Keratinocyte (primary cell): Measurements from ENCODE around the gene WTAP.

Source experiments
- EZH2 ChIP-seq: IDR thresholded peaks from one replicate; pipeline ENCODE4 v1.6.1; 2012; ENCODE audit warnings: inconsistent platforms, mild to moderate bottlenecking, low read length, moderate library complexity
- TF ChIP-seq, protein P1 (sequence below), 3 experiments: IDR thresholded peaks in 1 of 3; conservative IDR thresholded peaks in 1 of 3; optimal IDR thresholded peaks in 1 of 3; 2 replicates in 2 of 3; 3 replicates in 1 of 3; pipeline versions ENCODE3 to v1.5.1; 2011; ENCODE audit warnings: low read length in 3 of 3, mild to moderate bottlenecking in 3 of 3, moderate library complexity in 2 of 3, control low read depth in 1 of 3, inconsistent platforms in 1 of 3; ENCODE audit not compliant: insufficient read depth in 2 of 3; ENCODE audit errors: extremely low read depth in 1 of 3

DNA sequence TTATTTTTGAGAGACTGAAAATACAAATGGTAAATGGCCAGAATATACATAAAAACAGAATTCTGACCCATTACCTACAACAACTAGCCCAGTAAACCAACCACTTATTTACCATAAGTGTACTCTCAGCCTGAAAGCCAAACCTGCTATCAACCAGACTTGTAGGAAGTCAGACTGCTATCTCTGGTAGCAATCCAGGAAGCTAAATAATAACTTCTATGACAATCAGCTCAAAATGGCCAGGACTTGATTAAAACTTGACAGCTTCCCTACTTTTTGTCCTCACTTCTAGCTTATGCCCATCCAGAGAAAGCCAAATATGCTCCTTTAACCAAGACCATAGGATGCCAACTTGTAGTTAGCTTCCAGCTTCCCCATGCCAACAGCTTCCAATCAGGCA is 4.7 kb upstream of the WTAP start:
- TF ChIP-seq, protein P1, sequence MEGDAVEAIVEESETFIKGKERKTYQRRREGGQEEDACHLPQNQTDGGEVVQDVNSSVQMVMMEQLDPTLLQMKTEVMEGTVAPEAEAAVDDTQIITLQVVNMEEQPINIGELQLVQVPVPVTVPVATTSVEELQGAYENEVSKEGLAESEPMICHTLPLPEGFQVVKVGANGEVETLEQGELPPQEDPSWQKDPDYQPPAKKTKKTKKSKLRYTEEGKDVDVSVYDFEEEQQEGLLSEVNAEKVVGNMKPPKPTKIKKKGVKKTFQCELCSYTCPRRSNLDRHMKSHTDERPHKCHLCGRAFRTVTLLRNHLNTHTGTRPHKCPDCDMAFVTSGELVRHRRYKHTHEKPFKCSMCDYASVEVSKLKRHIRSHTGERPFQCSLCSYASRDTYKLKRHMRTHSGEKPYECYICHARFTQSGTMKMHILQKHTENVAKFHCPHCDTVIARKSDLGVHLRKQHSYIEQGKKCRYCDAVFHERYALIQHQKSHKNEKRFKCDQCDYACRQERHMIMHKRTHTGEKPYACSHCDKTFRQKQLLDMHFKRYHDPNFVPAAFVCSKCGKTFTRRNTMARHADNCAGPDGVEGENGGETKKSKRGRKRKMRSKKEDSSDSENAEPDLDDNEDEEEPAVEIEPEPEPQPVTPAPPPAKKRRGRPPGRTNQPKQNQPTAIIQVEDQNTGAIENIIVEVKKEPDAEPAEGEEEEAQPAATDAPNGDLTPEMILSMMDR (optimal IDR thresholded peaks at IDR 0.05 in 1 of 3, IDR thresholded peaks at IDR 0.05 in 1 of 3, conservative IDR thresholded peaks at IDR 0.05 in 1 of 3; ENCODE audit: extremely low read depth in 1 of 3, insufficient read depth in 2 of 3, low read length in 3 of 3) = no peak
- no peak for TF ChIP-seq EZH2
